Measurements from ENCODE around the gene UBE2G2. TPM values are rescaled to one million over a fixed set of nuclear protein-coding genes. Genes with fewer than 3 reads are reported as not detected.

Gene UBE2G2
- total RNA-seq, 1 experiment from 2014 or later = 121 TPM

GRCh38 chr21:44784810-44785209 is 16.8 kb downstream of the UBE2G2 start:
- no peak overlapping the region for H3K23ac ChIP-seq (ENCODE audit: insufficient read length, low read depth, low read length)
- H3K14ac ChIP-seq (ENCODE audit: insufficient read depth, low read length) = no peak overlapping the region
- H3K27ac Mint-ChIP-seq = no peak overlapping the region
- H3K4me1 Mint-ChIP-seq = no peaks in the 10 kb centered on the region
- WGBS (ENCODE audit: extremely low coverage, insufficient read length, low lambda C conversion rate) = no CpG with 5 or more reads among the region's 6 CpGs
- H3K36me3 Mint-ChIP-seq (ENCODE audit: insufficient read depth in 1 of 3, low read depth in 3 of 3) = peaks cover 30 to 58% (median 32%) of the 10 kb centered on the region in 3 experiments; a peak in 6 of 7 replicates
- peaks cover 15% of the 10 kb centered on the region; the same call in 1 of the 2 replicates for H3K79me2 ChIP-seq (ENCODE audit: insufficient read depth, low read length)
- no peaks in the 10 kb centered on the region for H3K23me2 ChIP-seq (ENCODE audit: insufficient read length, low read depth, low read length, poor library complexity, severe bottlenecking)
- H2AFZ ChIP-seq (ENCODE audit: low read length) = no peak overlapping the region
- H2BK5ac ChIP-seq (ENCODE audit: insufficient read length, low read length) = no peak overlapping the region
- H2BK120ac ChIP-seq (ENCODE audit: low read depth, low read length, poor library complexity, severe bottlenecking) = no peak overlapping the region
- no peaks in the 10 kb centered on the region for H4K20me1 ChIP-seq (ENCODE audit: control insufficient read depth, insufficient read depth, insufficient read length)
- no peak overlapping the region for H2BK12ac ChIP-seq (ENCODE audit: insufficient read length, low read depth, low read length)
- H3K9ac ChIP-seq (ENCODE audit: extremely low read depth, insufficient read length, low read length) = no peak overlapping the region
- H2BK15ac ChIP-seq (ENCODE audit: low read depth, low read length) = no peak overlapping the region
- TF ChIP-seq, protein P1, sequence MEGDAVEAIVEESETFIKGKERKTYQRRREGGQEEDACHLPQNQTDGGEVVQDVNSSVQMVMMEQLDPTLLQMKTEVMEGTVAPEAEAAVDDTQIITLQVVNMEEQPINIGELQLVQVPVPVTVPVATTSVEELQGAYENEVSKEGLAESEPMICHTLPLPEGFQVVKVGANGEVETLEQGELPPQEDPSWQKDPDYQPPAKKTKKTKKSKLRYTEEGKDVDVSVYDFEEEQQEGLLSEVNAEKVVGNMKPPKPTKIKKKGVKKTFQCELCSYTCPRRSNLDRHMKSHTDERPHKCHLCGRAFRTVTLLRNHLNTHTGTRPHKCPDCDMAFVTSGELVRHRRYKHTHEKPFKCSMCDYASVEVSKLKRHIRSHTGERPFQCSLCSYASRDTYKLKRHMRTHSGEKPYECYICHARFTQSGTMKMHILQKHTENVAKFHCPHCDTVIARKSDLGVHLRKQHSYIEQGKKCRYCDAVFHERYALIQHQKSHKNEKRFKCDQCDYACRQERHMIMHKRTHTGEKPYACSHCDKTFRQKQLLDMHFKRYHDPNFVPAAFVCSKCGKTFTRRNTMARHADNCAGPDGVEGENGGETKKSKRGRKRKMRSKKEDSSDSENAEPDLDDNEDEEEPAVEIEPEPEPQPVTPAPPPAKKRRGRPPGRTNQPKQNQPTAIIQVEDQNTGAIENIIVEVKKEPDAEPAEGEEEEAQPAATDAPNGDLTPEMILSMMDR (conservative IDR thresholded peaks at IDR 0.05) = no peak
- H3K4me2 ChIP-seq (ENCODE audit: insufficient read depth, insufficient read length, low read length) = no peak overlapping the region
- no peak overlapping the region for H2BK20ac ChIP-seq (ENCODE audit: low read depth, low read length, poor library complexity, severe bottlenecking)
- H4K91ac ChIP-seq (ENCODE audit: insufficient read length, low read depth, low read length) = no peak overlapping the region
- no peak overlapping the region for H3T11ph ChIP-seq (ENCODE audit: low read length)
- no peaks in the 10 kb centered on the region; a peak in 1 of 5 replicates for H3K9me3 Mint-ChIP-seq
- H3K56ac ChIP-seq (ENCODE audit: insufficient read length, low read depth, low read length) = no peak overlapping the region
- H3K4me1 ChIP-seq (ENCODE audit: insufficient read depth, low read length) = no peaks in the 10 kb centered on the region
- no peak overlapping the region for H3K27ac ChIP-seq (ENCODE audit: insufficient read length, low read depth, low read length)
- H3K18ac ChIP-seq (ENCODE audit: insufficient read length, low read depth, low read length) = no peak overlapping the region
- H3K27me3 ChIP-seq (ENCODE audit: insufficient read depth, low read length) = no peaks in the 10 kb centered on the region
- no peak overlapping the region for H4K8ac ChIP-seq (replicated peaks; ENCODE audit: insufficient read length, low read depth, low read length)
- no peak overlapping the region for H2AK5ac ChIP-seq (ENCODE audit: insufficient read length, low read length)
- H3K4ac ChIP-seq (ENCODE audit: low read depth, low read length) = no peak overlapping the region
- H4K5ac ChIP-seq (ENCODE audit: insufficient read length, low read depth, low read length) = no peak overlapping the region
- peaks cover 8% of the 10 kb centered on the region for H3K79me1 ChIP-seq (ENCODE audit: insufficient read depth, low read depth, low read length, poor library complexity, severe bottlenecking)
- no peaks in the 10 kb centered on the region for H3K27me3 Mint-ChIP-seq (ENCODE audit: low read depth)
- H3K9me3 ChIP-seq (ENCODE audit: control insufficient read depth, low read depth, low read length) = no peaks in the 10 kb centered on the region
- no peak for DNase-seq
- no peak overlapping the region for H3K4me3 Mint-ChIP-seq

Measured in H9 (cell line).